CD4-positive, alpha-beta T cell treated with Interleukin-17A for 4 hours (primary cell): ENCODE data around the gene GAS7.

Source experiments
- DNase-seq: peaks from one replicate; pipeline ENCODE4 v3.0.0-alpha.2; 2020; ENCODE audit warnings: mixed read lengths

The GAS7 gene

GRCh38 chr17:10200016-10200415 lies 1.6 kb upstream of the GAS7 start:
- DNase-seq = no peak

GRCh38 chr17:10197721-10198508 lies 491 bp downstream of the GAS7 start:
- DNase-seq = peak; percentile 8

- DNase-seq = no peak
Measured at GRCh38 chr17:10197362-10197720, 1.1 kb downstream of the GAS7 start.

- no peak for DNase-seq
Measured at GRCh38 chr17:10196941-10197340, 1.5 kb downstream of the GAS7 start.

GRCh38 chr17:10196384-10196895 lies 2.0 kb downstream of the GAS7 start:
- DNase-seq = no peak

GRCh38 chr17:10195090-10195805 lies 3.2 kb downstream of the GAS7 start:
- no peak for DNase-seq

GRCh38 chr17:10193632-10194031 lies 4.8 kb downstream of the GAS7 start:
- no peak for DNase-seq

GRCh38 chr17:10192972-10193371 lies 5.4 kb downstream of the GAS7 start:
- no peak for DNase-seq

- DNase-seq = no peak
Measured at GRCh38 chr17:10192461-10192860, 5.9 kb downstream of the GAS7 start.

GRCh38 chr17:10187456-10187855 lies 10.9 kb downstream of the GAS7 start:
- DNase-seq = no peak

- no peak for DNase-seq
Measured at GRCh38 chr17:10186771-10187410, 11.5 kb downstream of the GAS7 start.

GRCh38 chr17:10183931-10184930 lies 14.2 kb downstream of the GAS7 start:
- no peak for DNase-seq

- DNase-seq = no peak
Measured at GRCh38 chr17:10182785-10183184, 15.6 kb downstream of the GAS7 start.

- DNase-seq = no peak
Measured at GRCh38 chr17:10178506-10178991, 19.9 kb downstream of the GAS7 start.

- DNase-seq = no peak
Measured at GRCh38 chr17:10177913-10178505, 20.4 kb downstream of the GAS7 start.

GRCh38 chr17:10177131-10177912 lies 21.1 kb downstream of the GAS7 start:
- DNase-seq = no peak

GRCh38 chr17:10173913-10174312 lies 24.5 kb downstream of the GAS7 start:
- no peak for DNase-seq

GRCh38 chr17:10172778-10173177 lies 25.6 kb downstream of the GAS7 start:
- no peak for DNase-seq

GRCh38 chr17:10172241-10172741 lies 26.1 kb downstream of the GAS7 start:
- DNase-seq = no peak

- no peak for DNase-seq
Measured at GRCh38 chr17:10171581-10171981, 26.8 kb downstream of the GAS7 start.

- DNase-seq = no peak
Measured at GRCh38 chr17:10171122-10171571, 27.3 kb downstream of the GAS7 start.
